Smooth muscle cell (in vitro differentiated cells): Measurements from ENCODE around the gene MAPK4. TPM values are rescaled to one million over a fixed set of nuclear protein-coding genes. Genes with fewer than 3 reads are reported as not detected.

Experiments
- DNase-seq: peaks from one replicate; lab custom pipeline; 2025; ENCODE audit not compliant: unreplicated experiment; lab: John Stamatoyannopoulos, UW
- H2AFZ ChIP-seq: fragments of 200-600 bp; sonication (generic); 2 replicates; pipeline ENCODE4 v1.6.0; 2016; ENCODE audit warnings: antibody characterized with exemption, low read depth, mild to moderate bottlenecking
- H3F3A ChIP-seq: fragments of 200-600 bp; sonication (generic); 2 replicates; pipeline ENCODE4 v1.6.0; 2017; ENCODE audit warnings: antibody characterized with exemption, low read depth
- H3K27ac ChIP-seq: fragments of 200-600 bp; sonication (generic); 2 replicates; pipeline ENCODE4 v1.5.1; 2016; ENCODE audit warnings: low read depth, mild to moderate bottlenecking
- H3K27me3 ChIP-seq: fragments of 200-600 bp; sonication (generic); 2 replicates; pipeline ENCODE4 v1.6.1; 2016; ENCODE audit warnings: low read depth, mild to moderate bottlenecking
- H3K36me3 ChIP-seq: fragments of 200-600 bp; sonication (generic); 2 replicates; pipeline ENCODE4 v1.5.1; 2016; ENCODE audit warnings: low read depth
- H3K4me1 ChIP-seq: fragments of 200-600 bp; sonication (generic); 2 replicates; pipeline ENCODE4 v1.5.1; 2016; ENCODE audit warnings: low read depth
- H3K4me2 ChIP-seq: fragments of 200-600 bp; sonication (generic); 2 replicates; pipeline ENCODE4 v1.6.0; 2016; ENCODE audit warnings: mild to moderate bottlenecking
- H3K4me3 ChIP-seq: fragments of 200-600 bp; sonication (generic); 2 replicates; pipeline ENCODE4 v1.5.1; 2016; ENCODE audit warnings: mild to moderate bottlenecking
- H3K79me2 ChIP-seq: fragments of 200-600 bp; sonication (generic); 2 replicates; pipeline ENCODE4 v1.6.0; 2016; ENCODE audit warnings: low read depth, mild to moderate bottlenecking
- H3K9ac ChIP-seq: fragments of 200-600 bp; sonication (generic); 2 replicates; pipeline ENCODE4 v1.6.0; 2016; ENCODE audit warnings: low read depth
- H3K9me3 ChIP-seq: fragments of 200-600 bp; sonication (generic); replicated peaks from 2 replicates; pipeline ENCODE4 v1.5.1; 2016; ENCODE audit warnings: low read depth
- H4K20me1 ChIP-seq: fragments of 200-600 bp; sonication (generic); 2 replicates; pipeline ENCODE4 v1.6.0; 2016; ENCODE audit warnings: low read depth
- WGBS: methylation state at CpG from one replicate; pipeline ENCODE4 v1.1.7; 2016; ENCODE audit warnings: low lambda C conversion rate; 5-methylcytosine and 5-hydroxymethylcytosine counted together
- polyA plus RNA-seq: library from polyadenylated mRNA; unstranded; fragments of >200 nt; fragmentation: Nextera tagmentation; extraction: Ambion mirVana; gene quantifications from 2 replicates; pipeline ENCODE4 v1.2.1, GENCODE V29; 2016
- total RNA-seq: library from RNA; depleted of rRNA; stranded (reverse); fragments of >200 nt; gene quantifications from 2 replicates; pipeline ENCODE4 v1.2.3, GENCODE V29; 2014
- TF ChIP-seq, protein P1 (sequence below): fragments of 200-600 bp; sonication (generic); IDR thresholded peaks from 2 replicates; pipeline ENCODE4 v1.5.1; 2017; ENCODE audit warnings: borderline replicate concordance, mild to moderate bottlenecking, antibody characterized with exemption; ENCODE audit not compliant: insufficient read depth, poor library complexity, severe bottlenecking

Gene MAPK4
- total and polyA plus RNA-seq, 2 experiments from 2014 or later: 0.09 TPM; not detected in 1

DNA sequence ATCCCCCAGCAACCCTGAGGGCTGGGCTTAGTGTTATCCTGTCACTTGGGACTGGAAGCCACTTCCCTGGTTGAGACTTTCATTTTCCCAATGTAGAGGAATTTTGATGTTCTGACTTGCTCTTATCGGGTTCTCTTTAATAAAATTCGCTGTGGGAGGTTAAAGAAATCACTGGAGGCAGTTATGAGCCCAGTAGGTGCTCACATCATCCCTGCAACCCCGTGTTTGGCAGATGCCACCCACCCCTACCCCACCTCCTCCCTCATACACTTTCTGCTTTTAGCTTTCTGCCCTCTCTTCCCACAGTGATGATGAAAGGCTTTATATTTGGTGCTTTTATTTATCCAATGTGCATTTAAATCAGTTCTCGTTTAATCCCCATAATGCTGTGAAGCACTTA lies 106.6 kb downstream of the MAPK4 start:
- H3K79me2 ChIP-seq: no peaks in the 10 kb centered on the region
- H3K9ac ChIP-seq: no peak overlapping the region
- no peaks in the 10 kb centered on the region for H3K36me3 ChIP-seq
- no peak overlapping the region for H3K4me3 ChIP-seq
- no peaks in the 10 kb centered on the region for H3K27me3 ChIP-seq
- H3K4me1 ChIP-seq: no peaks in the 10 kb centered on the region
- H4K20me1 ChIP-seq: no peaks in the 10 kb centered on the region
- no peaks in the 10 kb centered on the region for H3K9me3 ChIP-seq
- TF ChIP-seq, protein P1, sequence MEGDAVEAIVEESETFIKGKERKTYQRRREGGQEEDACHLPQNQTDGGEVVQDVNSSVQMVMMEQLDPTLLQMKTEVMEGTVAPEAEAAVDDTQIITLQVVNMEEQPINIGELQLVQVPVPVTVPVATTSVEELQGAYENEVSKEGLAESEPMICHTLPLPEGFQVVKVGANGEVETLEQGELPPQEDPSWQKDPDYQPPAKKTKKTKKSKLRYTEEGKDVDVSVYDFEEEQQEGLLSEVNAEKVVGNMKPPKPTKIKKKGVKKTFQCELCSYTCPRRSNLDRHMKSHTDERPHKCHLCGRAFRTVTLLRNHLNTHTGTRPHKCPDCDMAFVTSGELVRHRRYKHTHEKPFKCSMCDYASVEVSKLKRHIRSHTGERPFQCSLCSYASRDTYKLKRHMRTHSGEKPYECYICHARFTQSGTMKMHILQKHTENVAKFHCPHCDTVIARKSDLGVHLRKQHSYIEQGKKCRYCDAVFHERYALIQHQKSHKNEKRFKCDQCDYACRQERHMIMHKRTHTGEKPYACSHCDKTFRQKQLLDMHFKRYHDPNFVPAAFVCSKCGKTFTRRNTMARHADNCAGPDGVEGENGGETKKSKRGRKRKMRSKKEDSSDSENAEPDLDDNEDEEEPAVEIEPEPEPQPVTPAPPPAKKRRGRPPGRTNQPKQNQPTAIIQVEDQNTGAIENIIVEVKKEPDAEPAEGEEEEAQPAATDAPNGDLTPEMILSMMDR: no peak
- no peaks in the 10 kb centered on the region for H3F3A ChIP-seq
- no peak overlapping the region for H3K27ac ChIP-seq
- no peak for DNase-seq
- 79% methylated on average over 4 of the region's 4 CpGs for WGBS
- no peak overlapping the region for H2AFZ ChIP-seq
- H3K4me2 ChIP-seq: no peak overlapping the region

DNA sequence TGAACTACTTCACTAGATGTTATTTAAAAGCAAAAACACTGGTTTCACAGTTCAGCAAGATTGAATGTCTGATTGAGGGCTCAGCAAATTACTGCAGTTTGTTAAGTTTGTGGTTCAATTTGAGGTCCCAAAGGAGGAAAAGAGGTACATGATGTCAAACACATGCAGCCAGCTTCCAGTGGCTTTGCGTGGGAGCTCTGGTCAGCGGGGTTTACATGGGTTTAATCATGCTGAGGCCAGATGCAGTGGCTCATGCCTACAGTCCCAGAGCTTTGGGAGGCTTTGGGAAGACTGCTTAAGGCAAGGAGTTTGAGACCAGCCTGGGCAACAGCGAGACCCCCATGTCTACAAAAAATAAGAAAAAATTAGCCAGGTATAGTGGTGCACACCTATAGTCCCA lies 111.5 kb downstream of the MAPK4 start:
- DNase-seq: no peak
- H3K4me2 ChIP-seq: no peak overlapping the region
- H4K20me1 ChIP-seq: no peaks in the 10 kb centered on the region
- no peak overlapping the region for H3K4me3 ChIP-seq
- no peaks in the 10 kb centered on the region for H3K36me3 ChIP-seq
- H3F3A ChIP-seq: no peaks in the 10 kb centered on the region
- TF ChIP-seq, protein P1: no peak
- 71% methylated on average over 3 of the region's 3 CpGs for WGBS
- H2AFZ ChIP-seq: no peak overlapping the region
- H3K27me3 ChIP-seq: no peaks in the 10 kb centered on the region
- H3K9ac ChIP-seq: no peak overlapping the region
- H3K9me3 ChIP-seq: no peaks in the 10 kb centered on the region
- H3K79me2 ChIP-seq: no peaks in the 10 kb centered on the region
- H3K27ac ChIP-seq: no peak overlapping the region
- H3K4me1 ChIP-seq: no peaks in the 10 kb centered on the region

DNA sequence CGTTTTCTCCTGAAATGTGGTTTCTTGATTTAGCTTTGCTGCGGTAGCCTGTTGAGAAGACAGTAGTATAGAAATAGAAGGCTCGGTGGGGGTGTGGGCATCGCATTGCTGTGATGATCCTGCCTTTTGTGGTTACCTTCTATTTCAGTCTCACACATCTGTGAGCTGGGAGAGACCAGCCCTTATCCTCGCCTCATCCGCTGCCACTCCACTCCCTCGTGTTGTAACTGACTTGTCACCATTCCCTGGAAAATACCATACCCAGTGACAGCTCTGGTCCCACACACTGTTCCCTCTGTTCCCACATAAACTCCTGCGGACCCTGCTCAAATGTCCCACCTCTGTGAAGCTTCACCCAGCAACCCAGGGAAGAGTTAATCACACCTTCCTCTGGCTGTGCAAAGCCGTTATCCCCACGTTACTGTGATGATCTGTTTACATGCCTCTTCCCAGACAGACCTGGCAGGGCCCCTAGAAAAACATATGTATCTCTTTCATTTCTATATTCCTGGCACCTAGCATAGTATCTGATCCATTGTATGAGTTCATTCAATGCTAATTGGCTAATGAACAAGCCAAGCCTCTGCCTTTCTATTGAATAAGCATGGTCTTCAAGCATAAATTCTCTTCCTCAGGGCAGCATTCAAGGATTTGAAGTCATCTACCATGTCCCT lies 114.6 kb downstream of the MAPK4 start:
- DNase-seq: no peak
- no peak overlapping the region for H3K9ac ChIP-seq
- no peak overlapping the region for H3K4me3 ChIP-seq
- H4K20me1 ChIP-seq: no peaks in the 10 kb centered on the region
- no peak overlapping the region for H3K4me2 ChIP-seq
- H3K27ac ChIP-seq: no peak overlapping the region
- WGBS: 77% methylated on average over 10 of the region's 10 CpGs
- H3K27me3 ChIP-seq: no peaks in the 10 kb centered on the region
- TF ChIP-seq, protein P1: no peak
- H3K4me1 ChIP-seq: no peaks in the 10 kb centered on the region
- no peaks in the 10 kb centered on the region for H3F3A ChIP-seq
- H3K9me3 ChIP-seq: no peaks in the 10 kb centered on the region
- no peak overlapping the region for H2AFZ ChIP-seq
- no peaks in the 10 kb centered on the region for H3K36me3 ChIP-seq
- no peaks in the 10 kb centered on the region for H3K79me2 ChIP-seq

DNA sequence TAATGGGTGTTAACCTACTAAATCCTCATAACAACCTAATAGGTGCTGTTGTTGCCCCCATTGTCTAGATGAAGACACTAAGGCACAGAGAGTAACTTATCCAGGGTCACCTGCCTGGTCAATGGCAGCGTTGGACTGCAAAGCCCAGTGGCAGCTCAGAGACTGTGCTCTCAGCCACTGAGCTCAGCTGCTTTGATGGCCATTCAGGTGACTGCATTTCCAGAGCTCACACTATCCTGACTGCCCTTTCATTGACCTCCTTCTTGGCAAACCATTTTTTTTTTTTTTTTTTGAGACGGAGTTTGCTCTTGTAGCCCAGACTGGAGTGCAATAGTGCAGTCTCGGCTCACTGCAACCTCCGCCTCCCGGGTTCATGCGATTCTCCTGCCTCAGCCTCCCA lies 115.2 kb downstream of the MAPK4 start:
- no peaks in the 10 kb centered on the region for H3K27me3 ChIP-seq
- no peaks in the 10 kb centered on the region for H3K4me1 ChIP-seq
- 94% methylated on average over 6 of the region's 6 CpGs for WGBS
- no peak overlapping the region for H3K9ac ChIP-seq
- DNase-seq: no peak
- H3K79me2 ChIP-seq: no peaks in the 10 kb centered on the region
- H3K9me3 ChIP-seq: no peaks in the 10 kb centered on the region
- H3K36me3 ChIP-seq: no peaks in the 10 kb centered on the region
- no peak overlapping the region for H3K4me3 ChIP-seq
- H3K4me2 ChIP-seq: no peak overlapping the region
- H2AFZ ChIP-seq: no peak overlapping the region
- no peak overlapping the region for H3K27ac ChIP-seq
- H4K20me1 ChIP-seq: no peaks in the 10 kb centered on the region
- no peaks in the 10 kb centered on the region for H3F3A ChIP-seq
- TF ChIP-seq, protein P1: no peak
